ENCODE results near the gene SLC25A47. TPM values are rescaled to one million over a fixed set of nuclear protein-coding genes. Genes with fewer than 3 reads are reported as not detected.

The SLC25A47 gene
- total and polyA plus RNA-seq, 2 of the 4 experiments (the other 2 are of a cell fraction) = not detected

GRCh38 chr14:100333311-100333710 lies 10.2 kb downstream of the SLC25A47 start:
- Histone ChIP-seq H3K56ac (ENCODE audit: extremely low read depth, insufficient read depth, low read length) (no peak overlapping the region), H3K23ac (ENCODE audit: low read depth, low read length) (no peak overlapping the region), H2AK5ac (ENCODE audit: low read depth, low read length) (no peak overlapping the region), H2AFZ (replicated peaks; ENCODE audit: low read length, poor library complexity) (no peak overlapping the region), H3K36me3 (ENCODE audit: control insufficient read depth, insufficient read depth, low read length) (peaks cover 44% of the 10 kb centered on the region), H2AK9ac (replicated peaks; ENCODE audit: low read depth, low read length, poor library complexity) (no peak overlapping the region), H3K9me3 (ENCODE audit: control insufficient read depth, insufficient read depth, low read length) (no peaks in the 10 kb centered on the region), H3K27me3 (ENCODE audit: control insufficient read depth, insufficient read depth, low read length) (no peaks in the 10 kb centered on the region), H3K9ac (ENCODE audit: low read depth, low read length) (no peak overlapping the region), H4K20me1 (ENCODE audit: insufficient read depth, low read length) (no peaks in the 10 kb centered on the region; the same call in 1 of the 2 replicates), H3K4ac (ENCODE audit: low read depth, low read length) (no peak overlapping the region), H3K14ac (replicated peaks; ENCODE audit: low read depth, low read length) (no peak overlapping the region), H2BK120ac (ENCODE audit: low read depth, low read length) (no peak overlapping the region), H3K79me1 (ENCODE audit: low read depth in 1 of 2, low read length in 2 of 2) (0 out of 4 replicates have a peak, but pooled peaks cover 0 to 6% of the 10 kb centered on the region in 2 experiments), H3K27ac (ENCODE audit: insufficient read depth, low read length) (no peak overlapping the region), H3K4me3 (ENCODE audit: insufficient read depth, low read depth, low read length) (no peak overlapping the region), H2BK5ac (ENCODE audit: low read depth, low read length, poor library complexity, severe bottlenecking) (no peak overlapping the region), H3K9me1 (ENCODE audit: insufficient read depth, low read length) (peaks cover 12% of the 10 kb centered on the region; the same call in 1 of the 2 replicates), H4K91ac (ENCODE audit: insufficient read depth, low read depth, low read length) (no peak overlapping the region), H4K5ac (ENCODE audit: low read depth, low read length) (no peak overlapping the region), H4K8ac (ENCODE audit: low read depth in 2 of 2, low read length in 2 of 2) (no peak overlapping the region), H3K4me2 (ENCODE audit: low read depth, low read length) (no peak overlapping the region), H2BK15ac (ENCODE audit: low read depth, low read length) (no peak overlapping the region), H2BK20ac (ENCODE audit: low read depth, low read length) (no peak overlapping the region), H3K4me1 (ENCODE audit: control insufficient read depth, insufficient read depth, low read length) (no peaks in the 10 kb centered on the region), H3K18ac (ENCODE audit: low read depth, low read length) (no peak overlapping the region)
- no peak for DNase-seq
- ChIA-PET POLR2A (ENCODE audit: unreplicated experiment) (no interaction called here), CTCF (interaction anchor here (0.5 kb wide), 1 partner anchor 19 kb away, joined by 3 read pairs; no protein-coding TSS in a partner anchor)
- BruUV-seq (replicated peaks) = no TSS peak
- WGBS, 2 experiments (ENCODE audit: extremely low coverage in 2 of 2, insufficient read length in 1 of 2) = 81% methylated on average over 3 of the region's 8 CpGs; no CpG with 5 or more reads in 1 of the 2 experiments
- dilution Hi-C loops (cut with HindIII; ENCODE audit: low sequenced_read_pairs, unreplicated experiment) = no loop called here
- no peak for ATAC-seq (ENCODE audit: low read depth)
- intact Hi-C loops (cut with micrococcal nuclease) = no loop called here
- no peak for TF ChIP-seq CEBPB (IDR thresholded peaks at IDR 0.05; ENCODE audit: low read depth, low read length)
- no peak for TF ChIP-seq MXI1 (IDR thresholded peaks at IDR 0.05; ENCODE audit: borderline replicate concordance, low read depth, low read length)
- TF ChIP-seq RCOR1 (IDR thresholded peaks at IDR 0.05; ENCODE audit: insufficient replicate concordance, low read length) = no peak
- no peak for TF ChIP-seq CHD1 (IDR thresholded peaks at IDR 0.05; ENCODE audit: low read depth, low read length)
- TF ChIP-seq RAD21 (IDR thresholded peaks at IDR 0.05; ENCODE audit: low read length) = no peak
- no peak for TF ChIP-seq USF2 (IDR thresholded peaks at IDR 0.05; ENCODE audit: low read depth, low read length)
- no peak for TF ChIP-seq ELK1 (IDR thresholded peaks at IDR 0.05; ENCODE audit: borderline replicate concordance, low read depth, low read length)
- TF ChIP-seq CTCF (conservative IDR thresholded peaks at IDR 0.05; ENCODE audit: low read depth, low read length) = no peak
- TF ChIP-seq SMC3 (IDR thresholded peaks at IDR 0.05; ENCODE audit: low read depth, low read length) = no peak
- no peak for TF ChIP-seq POLR2A (IDR thresholded peaks at IDR 0.05; ENCODE audit: low read depth, low read length)
- in situ Hi-C loops (cut with MboI; ENCODE audit: low sequenced_read_pairs) = no loop called here
